HepG2 (cell line): ENCODE results near the gene BTNL3. TPM values are rescaled to one million over a fixed set of nuclear protein-coding genes. Genes with fewer than 3 reads are reported as not detected.

Experiments used
- ATAC-seq: fragments of 200-7000 bp; cut with Tn5 transposase; 3 replicates; pipeline ENCODE4 v1.9.1; 2020; ENCODE audit warnings: mild to moderate bottlenecking, moderate library complexity
- BruUV-seq: library from RNA; stranded (reverse); fragments of 400-500 nt; replicated peaks from 2 replicates; lab custom pipeline; 2021; lab: Mats Ljungman, UMichigan
- CTCF ChIA-PET: fragments of 300-600 bp; formaldehyde crosslinking; extraction: SDS; loops from one replicate; lab custom pipeline; 2021; ENCODE audit warnings: low total read pairs, inconsistent platforms, low intra/inter-chr PET ratio; lab: Yijun Ruan, JAX
- POLR2A ChIA-PET: fragments of 350-600 bp; sonication (Branson Sonifier 250); formaldehyde crosslinking; loops from one replicate; lab custom pipeline; 2020; ENCODE audit warnings: antibody characterized with exemption, inconsistent platforms; lab: Yijun Ruan, JAX
- DNase-seq: peaks from one replicate; pipeline ENCODE4 v3.0.0-alpha.2; 2015; ENCODE audit warnings: low spot score
- FAIRE-seq: peaks from 3 replicates; lab custom pipeline; 2011; peaks lifted over from hg19 to GRCh38; lab: Jason Lieb, UNC
- H2AFZ ChIP-seq: one replicate; pipeline ENCODE4 v1.6.1; 2011; ENCODE audit warnings: low read length, inconsistent platforms
- H3K27ac ChIP-seq: fragments of 300-600 bp; 3 replicates; pipeline ENCODE4 v1.8.0; 2011; ENCODE audit warnings: mixed run types, mild to moderate bottlenecking, mixed read lengths, low read length, inconsistent platforms; ENCODE audit not compliant: insufficient read depth; ENCODE audit errors: extremely low read length
- H3K27me3 ChIP-seq, 2 experiments: fragments of 200-600 bp in 1 of 2; 2 replicates in 1 of 2; 3 replicates in 1 of 2; pipeline versions ENCODE4 v1.6.0 to v1.8.0; 2011; ENCODE audit warnings: low read length in 2 of 2, mild to moderate bottlenecking in 2 of 2, moderate library complexity in 2 of 2, inconsistent platforms in 1 of 2; ENCODE audit not compliant: insufficient read depth in 2 of 2, control insufficient read depth in 1 of 2
- H3K36me3 ChIP-seq, 2 experiments: fragments of 200-600 bp in 1 of 2; replicated peaks in 1 of 2; 2 replicates in 1 of 2; 3 replicates in 1 of 2; pipeline versions ENCODE4 v1.5.1 to v1.8.0; 2011; ENCODE audit warnings: low read length in 2 of 2, inconsistent platforms in 1 of 2; ENCODE audit not compliant: insufficient read depth in 2 of 2, control insufficient read depth in 1 of 2
- H3K4me1 ChIP-seq: 2 replicates; pipeline ENCODE4 v1.5.1; 2012; ENCODE audit warnings: low read length, inconsistent platforms; ENCODE audit not compliant: insufficient read depth
- H3K4me2 ChIP-seq: 2 replicates; pipeline ENCODE4 v1.6.0; 2011; ENCODE audit warnings: low read depth, low read length, inconsistent platforms
- H3K4me3 ChIP-seq, 3 experiments: fragments of 200-600 bp in 1 of 3; sonication (generic), shearing (Covaris generic) in 1 of 3; replicated peaks in 1 of 3; 2 replicates each; pipeline ENCODE4 v1.5.1; 2011 to 2016; ENCODE audit warnings: low read length in 3 of 3, inconsistent platforms in 2 of 3, low read depth in 2 of 3, mild to moderate bottlenecking in 2 of 3, control low read depth in 1 of 3, mixed read lengths in 1 of 3; ENCODE audit not compliant: insufficient read depth in 1 of 3
- H3K79me2 ChIP-seq: one replicate; pipeline ENCODE4 v1.6.1; 2011; ENCODE audit warnings: low read length, inconsistent platforms; ENCODE audit not compliant: insufficient read depth
- H3K9ac ChIP-seq: 2 replicates; pipeline ENCODE4 v1.6.0; 2011; ENCODE audit warnings: mild to moderate bottlenecking, low read depth, low read length, inconsistent platforms; ENCODE audit not compliant: insufficient read depth
- H3K9me3 ChIP-seq: 2 replicates; pipeline ENCODE4 v1.5.1; 2012; ENCODE audit warnings: mild to moderate bottlenecking, low read length
- H4K20me1 ChIP-seq: 2 replicates; pipeline ENCODE4 v1.6.0; 2011; ENCODE audit warnings: inconsistent platforms, mild to moderate bottlenecking, low read length, moderate library complexity; ENCODE audit not compliant: insufficient read depth
- CTCF ChIP-seq: sonication (generic); formaldehyde crosslinking; IDR thresholded peaks from 2 replicates; pipeline ENCODE4 v1.5.0; 2020; ENCODE audit warnings: mild to moderate bottlenecking, missing genetic modification reagents, moderate library complexity
- IRF9 ChIP-seq: sonication (generic); formaldehyde crosslinking; IDR thresholded peaks from 2 replicates; pipeline ENCODE4 v1.8.0; 2022; ENCODE audit warnings: missing genetic modification reagents, mild to moderate bottlenecking, borderline replicate concordance
- MYC ChIP-seq: sonication (generic); formaldehyde crosslinking; IDR thresholded peaks from 2 replicates; pipeline ENCODE4 v1.9.0; 2021; ENCODE audit warnings: missing genetic modification reagents, borderline replicate concordance
- STAG1 ChIP-seq: sonication (generic); formaldehyde crosslinking; IDR thresholded peaks from 2 replicates; pipeline ENCODE4 v1.4.0; 2020; ENCODE audit warnings: missing genetic modification reagents
- THRA ChIP-seq: sonication (generic); formaldehyde crosslinking; IDR thresholded peaks from 2 replicates; pipeline ENCODE4 v1.4.0; 2020; ENCODE audit warnings: missing genetic modification reagents, borderline replicate concordance
- ZFP36L2 ChIP-seq: sonication (generic); formaldehyde crosslinking; IDR thresholded peaks from 2 replicates; pipeline ENCODE4 v1.4.0; 2020; ENCODE audit warnings: missing genetic modification reagents
- ZNF883 ChIP-seq: sonication (generic); formaldehyde crosslinking; IDR thresholded peaks from 2 replicates; pipeline ENCODE4 v1.5.1; 2020; ENCODE audit warnings: mild to moderate bottlenecking, missing genetic modification reagents; ENCODE audit errors: not compliant biosample characterization
- WGBS: methylation state at CpG from one replicate; pipeline ENCODE4 v1.1.6; 2017; ENCODE audit warnings: low lambda C conversion rate; 5-methylcytosine and 5-hydroxymethylcytosine counted together
- in situ Hi-C: cut with HindIII; loops from 2 replicates; pipeline ENCODE4 v1.10.0; 2017; ENCODE audit warnings: low pct_unique_long_range_greater_than_20kb; ENCODE audit not compliant: extremely low pct_ligation_motif_present
- intact Hi-C: fragments of 100-400 bp; cut with micrococcal nuclease; formaldehyde crosslinking; loops from one replicate; pipeline ENCODE4 v1.10.0; 2022; ENCODE audit not compliant: unreplicated experiment
- polyA plus RNA-seq, 8 experiments: library from polyadenylated mRNA; depleted of rRNA in 3 of 8; stranded (reverse) in 7 of 8; unstranded in 1 of 8; fragments of >200 nt; fragmentation: Illumina TruSeq in 4 of 8; extraction: Trizol in 4 of 8; gene quantifications; 2 replicates each; pipeline versions ENCODE4 v1.2.1 to v1.2.3, GENCODE V29; 2011 to 2016; ENCODE audit warnings: low read depth in 4 of 8, missing spikeins in 1 of 8, mixed read lengths in 1 of 8; ENCODE audit not compliant: insufficient read depth in 1 of 8
- total RNA-seq, 5 experiments: library from RNA; depleted of rRNA; stranded (reverse); fragments of >200 nt; fragmentation: Illumina TruSeq; extraction: Trizol; gene quantifications; 2 replicates each; pipeline ENCODE4 v1.2.3, GENCODE V29; 2016; ENCODE audit warnings: low read depth in 1 of 5

Gene BTNL3
- total and polyA plus RNA-seq, 2 of the 13 experiments (the other 11 are each of a cell fraction or from before 2014, with no cell fraction given): not detected

GRCh38 chr5:181043285-181044092 is 54.8 kb downstream of the BTNL3 start:
- in situ Hi-C loops: no loop called here
- no peak for FAIRE-seq
- 2% methylated on average over 9 of the region's 12 CpGs for WGBS

More at GRCh38 chr5:181043285-181044092, 54.8 kb downstream of the BTNL3 start:
- ChIA-PET POLR2A (no interaction called here), CTCF (no interaction called here)
- no peak overlapping the region for H3K4me2 ChIP-seq
- no peak overlapping the region for H3K9ac ChIP-seq
- TF ChIP-seq ZFP36L2 (CRISPR knock-in tag) (no peak), ZNF883 (no peak), CTCF (CRISPR knock-in tag) (peak; percentile 19; the same call in 1 of the 2 replicates), THRA (no peak), IRF9 (CRISPR knock-in tag) (no peak), STAG1 (CRISPR knock-in tag) (peak; percentile 33; the same call in 1 of the 2 replicates), MYC (CRISPR knock-in tag) (no peak)
- intact Hi-C loops: no loop called here
- H3K36me3 ChIP-seq: no peaks in the 10 kb centered on the region
- no peaks in the 10 kb centered on the region for H3K9me3 ChIP-seq
- DNase-seq (no peak), ATAC-seq (no peak)
- H2AFZ ChIP-seq: no peak overlapping the region
- no peaks in the 10 kb centered on the region for H3K79me2 ChIP-seq
- peaks cover 0 to 72% of the 10 kb centered on the region in 2 experiments; a peak in 4 of 5 replicates for H3K27me3 ChIP-seq
- no peaks in the 10 kb centered on the region for H3K4me1 ChIP-seq
- no peaks in the 10 kb centered on the region for H4K20me1 ChIP-seq
- H3K4me3 ChIP-seq: no peak overlapping the region
- no peak overlapping the region for H3K27ac ChIP-seq
- BruUV-seq: no TSS peak
